Stimulated activated effector memory CD8-positive, alpha-beta T cell treated with anti-CD3 and anti-CD28 coated beads, Interleukin-12 subunit alpha, Interleukin-12 subunit beta, amount 100 ng/mL, for 72 hours (primary cell): ENCODE measurements around the gene NDUFS6.

Experiments
- ATAC-seq: fragments of 150-1000 bp; cut with Tn5 transposase; 2 replicates; pipeline ENCODE4 v1.10.0; 2021
- DNase-seq, 2 donors: peaks; one replicate each; pipeline ENCODE4 v3.0.0; 2021 to 2022; ENCODE audit warnings: low spot score in 2 of 2
- H3K27ac Mint-ChIP-seq: one replicate; pipeline ENCODE4 v1.8.0; 2022; ENCODE audit warnings: mild to moderate bottlenecking, mixed read lengths
- H3K36me3 Mint-ChIP-seq: one replicate; pipeline ENCODE4 v1.8.0; 2022; ENCODE audit warnings: mild to moderate bottlenecking, mixed read lengths
- H3K4me1 Mint-ChIP-seq: one replicate; pipeline ENCODE4 v1.8.0; 2022; ENCODE audit warnings: mixed read lengths
- H3K4me3 Mint-ChIP-seq: one replicate; pipeline ENCODE4 v1.8.0; 2022; ENCODE audit warnings: mild to moderate bottlenecking, mixed read lengths
- H3K9me3 Mint-ChIP-seq: one replicate; pipeline ENCODE4 v1.8.0; 2022; ENCODE audit warnings: mixed read lengths

NDUFS6 gene

GRCh38 chr5:1801222-1801966 lies at the start of gene NDUFS6:
Gene NDUFS6, plus strand, starts transcription at chr5:1801407. Its CDS starts 11 bp downstream, at chr5:1801418.
- no peaks in the 10 kb centered on the region for H3K9me3 Mint-ChIP-seq
- peaks cover 60% of the 10 kb centered on the region for H3K4me1 Mint-ChIP-seq
- peak; percentile 73 for ATAC-seq
- H3K27ac Mint-ChIP-seq: peak within 1 kb of the TSS; percentile 95
- DNase-seq: peak; percentile 69 to 88
- peaks cover 96% of the 10 kb centered on the region for H3K36me3 Mint-ChIP-seq
- H3K4me3 Mint-ChIP-seq: peak within 1 kb of the TSS; percentile 94

- Mint-ChIP-seq H3K27ac (no peak overlapping the region), H3K36me3 (no peaks in the 10 kb centered on the region), H3K4me3 (no peak overlapping the region), H3K4me1 (no peaks in the 10 kb centered on the region), H3K9me3 (no peaks in the 10 kb centered on the region)
- DNase-seq: no peak
- no peak for ATAC-seq
Observed at GRCh38 chr5:1751864-1752822, 49.1 kb upstream of the NDUFS6 start.

- DNase-seq (no peak), ATAC-seq (peak; percentile 25)
- Mint-ChIP-seq H3K36me3 (no peaks in the 10 kb centered on the region), H3K9me3 (no peaks in the 10 kb centered on the region), H3K4me1 (no peaks in the 10 kb centered on the region), H3K4me3 (no peak overlapping the region), H3K27ac (no peak overlapping the region)
Observed at GRCh38 chr5:1752881-1753280, 48.3 kb upstream of the NDUFS6 start.

- Mint-ChIP-seq H3K27ac (no peak overlapping the region), H3K9me3 (no peaks in the 10 kb centered on the region), H3K4me1 (no peaks in the 10 kb centered on the region), H3K36me3 (no peaks in the 10 kb centered on the region), H3K4me3 (no peak overlapping the region)
- no peak for ATAC-seq
- DNase-seq: no peak
Observed at GRCh38 chr5:1753490-1753889, 47.7 kb upstream of the NDUFS6 start.

- Mint-ChIP-seq H3K36me3 (no peaks in the 10 kb centered on the region), H3K9me3 (no peaks in the 10 kb centered on the region), H3K27ac (no peak overlapping the region), H3K4me3 (no peak overlapping the region), H3K4me1 (no peaks in the 10 kb centered on the region)
- DNase-seq (no peak), ATAC-seq (no peak)
Observed at GRCh38 chr5:1754531-1755220, 46.5 kb upstream of the NDUFS6 start.

- Mint-ChIP-seq H3K4me1 (no peaks in the 10 kb centered on the region), H3K36me3 (no peaks in the 10 kb centered on the region), H3K27ac (no peak overlapping the region), H3K4me3 (no peak overlapping the region), H3K9me3 (no peaks in the 10 kb centered on the region)
- no peak for DNase-seq
- no peak for ATAC-seq
Observed at GRCh38 chr5:1755321-1755949, 45.8 kb upstream of the NDUFS6 start.

- Mint-ChIP-seq H3K36me3 (no peaks in the 10 kb centered on the region), H3K4me3 (no peak overlapping the region), H3K27ac (no peak overlapping the region), H3K9me3 (no peaks in the 10 kb centered on the region), H3K4me1 (no peaks in the 10 kb centered on the region)
- ATAC-seq (no peak), DNase-seq (no peak)
Observed at GRCh38 chr5:1756481-1756880, 44.7 kb upstream of the NDUFS6 start.

- ATAC-seq (no peak), DNase-seq (no peak)
- Mint-ChIP-seq H3K27ac (no peak overlapping the region), H3K9me3 (no peaks in the 10 kb centered on the region), H3K4me3 (no peak overlapping the region), H3K36me3 (no peaks in the 10 kb centered on the region), H3K4me1 (no peaks in the 10 kb centered on the region)
Observed at GRCh38 chr5:1757511-1757910, 43.7 kb upstream of the NDUFS6 start.

GRCh38 chr5:1758574-1758973 lies 42.6 kb upstream of the NDUFS6 start:
- Mint-ChIP-seq H3K4me1 (no peaks in the 10 kb centered on the region), H3K9me3 (no peaks in the 10 kb centered on the region), H3K27ac (no peak overlapping the region), H3K4me3 (no peak overlapping the region), H3K36me3 (no peaks in the 10 kb centered on the region)
- no peak for ATAC-seq
- no peak for DNase-seq

GRCh38 chr5:1759378-1759970 lies 41.7 kb upstream of the NDUFS6 start:
- H3K36me3 Mint-ChIP-seq: no peaks in the 10 kb centered on the region
- H3K4me3 Mint-ChIP-seq: no peak overlapping the region
- no peaks in the 10 kb centered on the region for H3K4me1 Mint-ChIP-seq
- DNase-seq (no peak), ATAC-seq (no peak)
- H3K27ac Mint-ChIP-seq: no peak overlapping the region
- no peaks in the 10 kb centered on the region for H3K9me3 Mint-ChIP-seq

- Mint-ChIP-seq H3K9me3 (no peaks in the 10 kb centered on the region), H3K4me1 (no peaks in the 10 kb centered on the region), H3K4me3 (no peak overlapping the region), H3K27ac (no peak overlapping the region), H3K36me3 (no peaks in the 10 kb centered on the region)
- DNase-seq (no peak), ATAC-seq (no peak)
Observed at GRCh38 chr5:1760231-1760630, 41.0 kb upstream of the NDUFS6 start.

- Mint-ChIP-seq H3K4me3 (no peak overlapping the region), H3K27ac (no peak overlapping the region), H3K36me3 (no peaks in the 10 kb centered on the region), H3K4me1 (no peaks in the 10 kb centered on the region), H3K9me3 (no peaks in the 10 kb centered on the region)
- DNase-seq (no peak), ATAC-seq (peak; percentile 7)
Observed at GRCh38 chr5:1760656-1761452, 40.4 kb upstream of the NDUFS6 start.

- no peaks in the 10 kb centered on the region for H3K9me3 Mint-ChIP-seq
- no peak overlapping the region for H3K27ac Mint-ChIP-seq
- no peaks in the 10 kb centered on the region for H3K36me3 Mint-ChIP-seq
- DNase-seq (no peak), ATAC-seq (peak; percentile 15)
- H3K4me1 Mint-ChIP-seq: no peaks in the 10 kb centered on the region
- no peak overlapping the region for H3K4me3 Mint-ChIP-seq
Observed at GRCh38 chr5:1761453-1761755, 39.8 kb upstream of the NDUFS6 start.

- Mint-ChIP-seq H3K4me3 (no peak overlapping the region), H3K27ac (no peak overlapping the region), H3K36me3 (no peaks in the 10 kb centered on the region), H3K9me3 (no peaks in the 10 kb centered on the region), H3K4me1 (no peaks in the 10 kb centered on the region)
- ATAC-seq (no peak), DNase-seq (no peak)
Observed at GRCh38 chr5:1762121-1762882, 38.9 kb upstream of the NDUFS6 start.
